Endodermal cell (in vitro differentiated cells): ENCODE measurements around the gene KAT2A. TPM values are rescaled to one million over a fixed set of nuclear protein-coding genes. Genes with fewer than 3 reads are reported as not detected.

Experiments used
- DNase-seq: peaks from one replicate; pipeline ENCODE4 v3.0.0-alpha.2; 2017
- H3K27ac ChIP-seq: 2 replicates; pipeline ENCODE4 v1.5.1; 2013; ENCODE audit warnings: mild to moderate bottlenecking, low read depth, low read length, moderate library complexity
- H3K27me3 ChIP-seq: 2 replicates; pipeline ENCODE4 v1.6.1; 2013; ENCODE audit warnings: mild to moderate bottlenecking, low read length, moderate library complexity; ENCODE audit not compliant: insufficient read depth, control insufficient read depth, poor library complexity, severe bottlenecking
- H3K36me3 ChIP-seq: 2 replicates; pipeline ENCODE4 v1.7.0; 2013; ENCODE audit warnings: mild to moderate bottlenecking, low read length, moderate library complexity; ENCODE audit not compliant: control insufficient read depth, insufficient read depth
- H3K4me1 ChIP-seq: one replicate; pipeline ENCODE4 v1.7.0; 2013; ENCODE audit warnings: low read length; ENCODE audit not compliant: control insufficient read depth, insufficient read depth
- H3K4me3 ChIP-seq: 2 replicates; pipeline ENCODE4 v1.5.1; 2013; ENCODE audit warnings: mild to moderate bottlenecking, low read length, moderate library complexity
- H3K9ac ChIP-seq: 2 replicates; pipeline ENCODE4 v1.6.1; 2013; ENCODE audit warnings: mild to moderate bottlenecking, low read length, moderate library complexity; ENCODE audit not compliant: poor library complexity, severe bottlenecking; ENCODE audit errors: extremely low read depth
- H3K9me3 ChIP-seq: 2 replicates; pipeline ENCODE4 v1.6.1; 2013; ENCODE audit warnings: mild to moderate bottlenecking, low read length, moderate library complexity; ENCODE audit not compliant: control insufficient read depth
- H3K27ac Mint-ChIP-seq: 2 replicates; pipeline ENCODE4 v1.8.0; 2020; ENCODE audit warnings: mixed read lengths
- H3K27me3 Mint-ChIP-seq: 2 replicates; pipeline ENCODE4 v1.8.0; 2021; ENCODE audit warnings: mild to moderate bottlenecking, mixed read lengths; ENCODE audit not compliant: insufficient read depth
- H3K36me3 Mint-ChIP-seq: 2 replicates; pipeline ENCODE4 v1.8.0; 2020; ENCODE audit warnings: low read depth, mixed read lengths
- H3K4me1 Mint-ChIP-seq: 2 replicates; pipeline ENCODE4 v1.8.0; 2020; ENCODE audit warnings: mixed read lengths
- H3K4me3 Mint-ChIP-seq: 2 replicates; pipeline ENCODE4 v1.8.0; 2020; ENCODE audit warnings: mild to moderate bottlenecking, moderate library complexity, mixed read lengths
- H3K9me3 Mint-ChIP-seq: 2 replicates; pipeline ENCODE4 v1.8.0; 2020; ENCODE audit warnings: mild to moderate bottlenecking, mixed read lengths
- CTCF ChIP-seq: fragments of 200-600 bp; sonication (generic); conservative IDR thresholded peaks from 2 replicates; pipeline ENCODE4 v1.5.0; 2021; ENCODE audit warnings: antibody characterized with exemption, mild to moderate bottlenecking
- WGBS, 2 experiments: methylation state at CpG; one replicate each; pipeline versions ENCODE4 v1.1.5 to v1.1.7; 2013; ENCODE audit warnings: missing lambda C conversion rate in 2 of 2, mixed read lengths in 1 of 2; ENCODE audit not compliant: insufficient coverage in 1 of 2, insufficient read length in 1 of 2; 5-methylcytosine and 5-hydroxymethylcytosine counted together
- total RNA-seq, 2 donors: library from RNA; stranded (reverse); fragmentation: NEBNext Ultra II Directional in 1 of 2; extraction: Animal tissue kit (Norgen Biotek cat#: 25700) in 1 of 2; gene quantifications; 2 replicates in 1 of 2; 3 replicates in 1 of 2; pipeline ENCODE4 v1.2.1, GENCODE V29; 2021

The KAT2A gene
- total RNA-seq, 2 donors from 2014 or later, result 48.0 to 57.6 TPM

GRCh38 chr17:42167807-42168206 lies 46.6 kb upstream of the KAT2A start:
- Mint-ChIP-seq H3K4me1 (no peaks in the 10 kb centered on the region), H3K27me3 (peaks cover 5% of the 10 kb centered on the region), H3K36me3 (no peaks in the 10 kb centered on the region), H3K9me3 (no peaks in the 10 kb centered on the region), H3K4me3 (no peak overlapping the region), H3K27ac (no peak overlapping the region)
- no peak overlapping the region for H3K9ac ChIP-seq
- H3K9me3 ChIP-seq, result no peaks in the 10 kb centered on the region
- no peaks in the 10 kb centered on the region for H3K36me3 ChIP-seq
- H3K4me1 ChIP-seq, result no peaks in the 10 kb centered on the region
- DNase-seq, result no peak
- 97 to 98% methylated on average over 6 to 8 of the region's 8 CpGs for WGBS, 2 experiments
- H3K27me3 ChIP-seq, result no peaks in the 10 kb centered on the region
- TF ChIP-seq CTCF, result no peak
- no peak overlapping the region for H3K27ac ChIP-seq
- no peak overlapping the region for H3K4me3 ChIP-seq

- no peak for DNase-seq
- 93 to 94% methylated on average over 18 to 19 of the region's 19 CpGs for WGBS, 2 experiments
- no peak overlapping the region for H3K4me3 ChIP-seq
Observed at GRCh38 chr17:42166196-42166763, 45.1 kb upstream of the KAT2A start.

GRCh38 chr17:42165751-42166150 lies 44.6 kb upstream of the KAT2A start:
- WGBS, 2 experiments, result 90 to 94% methylated on average over 6 of the region's 6 CpGs
- H3K4me3 ChIP-seq, result no peak overlapping the region
- no peaks in the 10 kb centered on the region for H3K4me1 ChIP-seq
- Mint-ChIP-seq H3K4me1 (no peaks in the 10 kb centered on the region), H3K36me3 (no peaks in the 10 kb centered on the region), H3K27me3 (peaks cover 2% of the 10 kb centered on the region), H3K9me3 (no peaks in the 10 kb centered on the region), H3K4me3 (no peak overlapping the region), H3K27ac (no peak overlapping the region)
- H3K27me3 ChIP-seq, result no peaks in the 10 kb centered on the region
- TF ChIP-seq CTCF, result no peak
- no peaks in the 10 kb centered on the region for H3K9me3 ChIP-seq
- no peak overlapping the region for H3K27ac ChIP-seq
- DNase-seq, result no peak
- H3K9ac ChIP-seq, result no peak overlapping the region
- H3K36me3 ChIP-seq, result no peaks in the 10 kb centered on the region

More at GRCh38 chr17:42166196-42166763, 45.1 kb upstream of the KAT2A start:
- no peak overlapping the region for H3K27ac Mint-ChIP-seq
- no peak overlapping the region for H3K4me3 Mint-ChIP-seq
- no peaks in the 10 kb centered on the region for H3K4me1 Mint-ChIP-seq
- Histone ChIP-seq H3K27ac (no peak overlapping the region), H3K4me1 (no peaks in the 10 kb centered on the region), H3K9ac (no peak overlapping the region), H3K27me3 (no peaks in the 10 kb centered on the region), H3K9me3 (no peaks in the 10 kb centered on the region), H3K36me3 (no peaks in the 10 kb centered on the region)
- H3K27me3 Mint-ChIP-seq, result peaks cover 2% of the 10 kb centered on the region
- no peaks in the 10 kb centered on the region for H3K36me3 Mint-ChIP-seq
- TF ChIP-seq CTCF, result no peak
- no peaks in the 10 kb centered on the region for H3K9me3 Mint-ChIP-seq
